GM19452 (cell line): ENCODE data around the gene GRIK3.

ENCODE experiments used
- ATAC-seq: cut with Tn5 transposase; IDR thresholded peaks from one replicate; pipeline ENCODE4 v1.9.1; 2021; ENCODE audit not compliant: unreplicated experiment

The GRIK3 gene

GRCh38 chr1:36881541-36881940 lies 152.8 kb downstream of the GRIK3 start:
- ATAC-seq, result no peak

DNA sequence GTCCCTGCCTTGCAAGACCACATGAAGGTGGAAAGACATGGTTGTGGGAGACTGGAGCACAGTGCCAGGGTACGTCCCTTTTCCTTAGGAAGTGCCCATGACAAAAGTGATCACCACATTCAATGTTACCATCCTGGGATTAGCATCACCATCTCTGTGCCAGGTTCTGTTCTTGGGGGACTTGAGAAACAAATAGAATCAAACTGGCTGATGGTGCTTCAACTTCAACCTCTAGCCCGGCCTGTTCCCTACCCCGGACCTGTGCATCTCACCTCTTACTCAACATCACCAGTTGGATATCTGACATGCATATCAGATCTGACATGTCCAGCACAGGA lies 153.3 kb downstream of the GRIK3 start:
- ATAC-seq, result no peak

DNA sequence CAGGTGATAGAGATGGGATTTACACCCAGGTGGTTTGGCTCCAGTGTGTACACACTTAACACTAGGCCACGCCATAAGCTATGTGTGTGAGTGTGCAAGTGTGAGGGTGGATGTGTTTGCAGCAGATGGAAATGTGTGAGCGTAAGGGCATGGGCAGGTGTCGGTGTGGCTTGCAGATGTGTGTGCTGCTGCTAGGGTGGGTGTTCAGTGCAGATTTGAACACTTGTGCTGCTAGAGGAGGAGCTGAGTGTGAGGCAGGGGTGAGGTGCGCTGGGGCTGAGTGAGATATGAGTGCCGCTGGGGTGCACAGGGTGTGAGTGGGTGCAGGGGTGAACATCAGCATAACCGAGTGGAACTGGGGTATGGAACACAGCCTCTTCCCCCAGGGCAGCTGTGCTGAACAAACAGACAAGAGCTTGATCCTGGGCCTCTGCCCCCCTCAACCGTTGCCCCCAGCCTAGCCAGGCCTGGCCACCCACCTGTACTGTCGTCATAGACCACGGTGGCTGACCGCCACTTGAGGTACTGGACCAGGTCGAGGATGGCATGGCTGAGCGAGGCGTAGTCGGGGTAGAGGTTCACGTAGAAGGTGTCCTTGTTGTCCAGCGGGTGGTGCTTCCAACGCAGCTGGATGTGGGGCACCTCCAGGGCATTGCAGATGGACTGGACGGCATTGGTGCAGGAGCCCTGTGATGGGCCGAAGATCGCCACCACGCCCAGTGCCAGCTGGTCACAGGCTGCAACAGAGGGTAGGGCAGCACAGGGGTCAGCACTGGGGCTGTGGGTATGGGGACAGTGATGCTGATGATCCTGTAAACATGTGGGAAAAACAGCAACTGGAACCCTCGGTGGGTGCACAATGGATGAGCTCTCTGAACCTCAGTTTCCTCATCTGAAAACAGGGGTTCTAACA lies 153.9 kb downstream of the GRIK3 start:
- ATAC-seq, result no peak

- ATAC-seq, result no peak
Measured at GRCh38 chr1:36879613-36880012, 154.7 kb downstream of the GRIK3 start.

DNA sequence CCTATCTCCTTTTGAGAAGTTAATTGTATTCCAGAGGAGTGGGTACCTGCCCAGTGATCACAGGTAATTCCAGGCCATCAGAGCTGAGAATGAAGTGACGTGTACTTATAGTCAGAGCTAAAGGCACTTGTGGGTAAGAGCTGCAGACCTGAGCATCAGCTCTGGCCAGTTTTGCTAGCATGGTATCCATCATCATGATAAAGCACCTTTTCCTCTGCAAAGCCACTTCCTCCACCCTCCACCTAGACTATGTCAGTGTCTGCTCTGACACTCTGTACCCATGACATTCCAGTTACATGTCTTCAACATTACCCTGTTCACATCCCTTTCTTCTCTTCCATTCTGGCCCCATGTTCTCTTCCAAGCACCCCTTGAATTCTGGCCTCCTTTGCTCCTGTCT lies 157.3 kb downstream of the GRIK3 start:
- no peak for ATAC-seq

DNA sequence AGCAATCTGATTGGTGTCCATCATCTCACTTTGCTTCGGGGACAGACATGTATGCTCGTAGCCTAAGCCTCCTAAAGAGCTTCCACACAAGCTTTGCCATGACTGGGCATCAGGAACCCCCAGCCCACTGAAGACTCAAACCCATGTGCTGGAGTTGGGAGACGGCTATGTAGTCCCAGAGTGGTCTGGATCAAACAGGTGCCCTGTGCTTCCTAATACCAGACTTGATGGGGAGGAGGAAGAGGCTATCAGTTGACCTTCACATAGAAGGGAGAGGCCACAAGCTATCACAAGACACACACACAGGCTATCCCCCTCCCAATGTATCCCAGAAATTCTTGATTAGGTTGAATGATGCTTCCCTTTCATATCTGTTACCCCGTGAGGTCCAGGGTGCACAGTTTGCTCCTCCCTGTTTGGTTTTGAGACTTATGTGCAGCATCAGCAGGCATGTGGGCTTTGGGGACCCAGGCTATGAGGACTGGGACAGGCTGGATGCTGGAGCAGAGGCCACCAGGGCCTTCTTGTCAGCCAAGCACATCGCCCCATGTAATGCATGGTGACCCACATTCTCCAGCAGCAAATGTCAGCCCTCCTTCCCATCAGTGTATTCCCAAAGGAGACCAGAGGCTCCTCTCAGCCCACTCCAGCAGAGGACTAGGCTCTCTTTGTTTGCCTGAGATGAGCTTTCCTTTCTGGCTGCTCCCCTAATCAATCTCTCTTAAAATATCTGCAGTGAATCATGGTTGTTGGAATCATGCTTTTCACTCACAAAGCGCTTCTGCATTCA lies 159.8 kb downstream of the GRIK3 start:
- ATAC-seq, result no peak

DNA sequence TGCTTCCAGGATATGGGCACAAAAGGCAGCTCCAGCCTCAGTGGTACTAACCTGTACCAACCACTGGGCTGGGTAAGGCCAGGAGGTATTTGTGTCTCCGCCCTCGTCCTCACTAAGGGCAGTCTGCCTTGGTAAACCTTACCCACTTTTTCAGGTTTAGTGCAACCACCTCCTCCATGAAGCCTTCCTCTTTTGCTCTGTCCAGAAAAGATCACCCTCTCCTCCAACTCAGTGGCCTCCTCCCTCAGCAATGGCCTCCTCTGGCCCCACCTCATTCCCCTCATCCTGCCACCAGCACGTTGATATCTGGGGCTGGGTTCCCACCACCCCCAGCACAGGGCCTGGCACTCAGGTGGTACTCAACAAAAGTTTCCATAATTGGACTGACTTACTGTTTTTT lies 161.5 kb downstream of the GRIK3 start:
- ATAC-seq, result no peak

GRCh38 chr1:36872126-36872754 lies 162.1 kb downstream of the GRIK3 start:
- ATAC-seq, result no peak

DNA sequence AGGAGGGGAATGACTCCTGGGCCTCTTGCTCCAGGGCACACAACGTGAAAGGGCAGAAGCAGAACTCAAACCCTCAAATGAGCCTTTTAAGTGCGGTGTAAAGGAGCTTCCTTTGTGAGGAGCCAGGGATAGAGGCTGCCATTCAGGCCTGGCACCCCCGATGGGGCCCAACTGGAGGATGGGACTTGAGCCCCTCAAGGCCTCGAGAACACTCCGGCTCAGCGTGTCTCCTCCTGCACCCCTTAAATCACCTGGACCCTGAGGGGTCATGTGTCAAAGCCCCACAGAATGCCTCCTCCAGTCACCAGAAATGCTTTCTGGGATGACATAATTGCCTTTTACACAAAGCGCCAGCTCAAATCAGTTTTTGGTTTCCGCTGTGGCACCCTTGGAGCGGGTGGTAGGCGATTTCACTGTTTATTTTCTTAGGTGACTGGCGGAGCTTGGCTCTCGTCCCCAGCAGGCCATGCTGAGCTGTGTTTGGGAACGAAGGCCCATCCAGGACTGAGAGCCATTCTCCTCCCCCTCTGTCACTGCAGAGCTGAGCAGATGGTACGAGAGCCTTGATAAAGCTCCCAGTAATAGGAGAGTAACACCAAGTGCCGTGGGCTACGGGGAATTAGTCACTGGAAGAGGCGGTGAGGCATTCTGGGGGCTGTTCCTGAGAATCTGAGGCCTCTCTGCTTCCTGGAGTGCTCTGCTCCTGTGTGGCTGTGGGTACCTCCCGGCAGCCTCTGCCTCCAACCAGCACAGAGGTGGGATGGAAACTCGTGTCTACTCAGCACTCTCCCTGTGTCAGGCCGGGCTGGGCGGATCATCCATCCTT lies 163.0 kb downstream of the GRIK3 start:
- ATAC-seq, result no peak

GRCh38 chr1:36869826-36870225 lies 164.5 kb downstream of the GRIK3 start:
- no peak for ATAC-seq

DNA sequence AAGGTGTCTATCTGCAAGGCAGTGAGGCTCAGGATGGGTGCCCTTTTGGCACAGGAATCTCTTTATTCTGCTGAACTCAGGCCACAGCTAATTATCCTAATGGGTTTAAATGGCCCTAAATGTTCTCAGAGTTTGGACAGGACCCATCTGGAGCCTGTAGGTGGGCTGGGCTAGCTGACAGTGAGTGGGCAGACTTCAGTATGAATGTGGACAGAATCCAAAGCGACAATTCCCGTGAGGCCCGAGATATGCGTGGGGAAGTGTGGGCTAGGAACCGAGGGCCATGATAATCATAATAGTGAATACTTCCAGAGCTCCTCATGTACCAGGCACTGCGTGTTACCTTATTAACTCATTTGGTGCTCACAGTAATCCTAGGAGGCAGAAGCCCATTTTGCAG lies 165.3 kb downstream of the GRIK3 start:
- no peak for ATAC-seq

GRCh38 chr1:36867575-36867974 lies 166.7 kb downstream of the GRIK3 start:
- no peak for ATAC-seq

GRCh38 chr1:36866169-36866814 lies 168.0 kb downstream of the GRIK3 start:
- ATAC-seq, result no peak

DNA sequence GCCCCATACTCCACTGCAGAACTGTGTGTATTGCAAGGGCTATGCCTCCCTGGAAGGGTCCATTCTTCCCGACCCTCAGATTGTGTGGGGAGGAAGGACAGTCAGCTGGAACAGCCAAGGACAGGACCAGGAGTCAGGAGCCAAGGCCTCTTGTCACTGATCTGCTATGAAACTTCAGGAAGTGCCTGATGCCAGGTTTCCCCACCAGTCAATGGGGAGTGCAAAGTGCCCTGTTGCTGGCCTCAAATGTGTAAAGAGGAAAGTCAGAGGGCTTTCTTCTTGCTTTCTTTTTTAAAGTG lies 168.8 kb downstream of the GRIK3 start:
- ATAC-seq, result no peak

DNA sequence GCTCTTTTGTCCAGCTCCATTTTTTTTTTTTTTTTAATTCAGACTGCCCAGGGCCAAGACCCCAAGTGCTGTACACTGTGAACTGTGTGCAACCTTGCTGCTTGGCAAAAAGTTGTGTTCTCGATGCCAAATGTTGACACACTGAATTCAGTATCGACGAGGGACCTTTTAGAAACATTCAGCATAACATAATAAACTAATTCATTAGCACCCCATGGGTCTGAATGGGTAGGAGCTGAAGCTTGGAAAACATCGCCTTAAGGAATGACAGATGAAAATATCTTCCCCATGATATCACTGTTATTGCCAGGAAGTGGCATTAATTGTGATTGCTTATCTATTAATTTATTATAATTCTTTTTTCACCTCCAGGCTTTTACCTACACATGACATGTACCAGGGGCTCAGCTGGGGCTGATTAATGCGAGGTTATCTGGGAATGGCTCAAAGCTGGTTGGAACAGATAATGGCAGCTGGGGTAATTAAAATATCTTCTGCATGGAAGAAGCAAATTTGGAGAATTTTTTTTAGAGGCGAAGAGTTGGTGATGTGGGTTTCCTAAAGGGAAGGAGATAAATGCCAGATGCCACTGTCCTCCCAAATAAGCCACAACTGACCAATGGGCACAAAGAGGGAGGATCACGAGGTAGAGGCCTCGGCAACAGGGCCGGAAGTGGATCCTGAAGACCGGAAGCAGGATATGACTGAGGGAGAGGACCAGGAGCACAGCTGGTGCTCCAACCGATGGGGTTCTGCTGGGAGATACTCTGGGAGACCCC lies 169.3 kb downstream of the GRIK3 start:
- ATAC-seq, result no peak

GRCh38 chr1:36864182-36864822 lies 170.0 kb downstream of the GRIK3 start:
- no peak for ATAC-seq

DNA sequence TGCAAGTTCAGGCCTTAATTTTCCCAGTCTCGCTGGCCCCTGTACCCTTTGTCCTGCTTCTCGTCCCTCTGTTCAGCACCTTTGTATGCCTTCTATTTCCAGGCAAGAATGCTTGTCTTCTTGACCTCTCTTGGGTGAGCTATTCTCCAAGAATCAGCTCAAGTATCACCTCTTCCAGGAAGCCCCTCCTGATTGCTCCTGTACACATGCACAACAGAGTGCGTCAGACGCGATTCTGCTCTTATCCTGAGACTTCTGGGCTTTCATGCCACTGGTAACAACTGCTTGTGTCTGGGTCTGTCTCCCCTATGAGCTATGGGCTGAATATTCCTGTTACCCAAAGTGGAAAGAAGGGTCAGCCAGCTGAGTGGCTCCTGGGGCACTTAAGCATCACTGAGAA lies 170.8 kb downstream of the GRIK3 start:
- no peak for ATAC-seq

DNA sequence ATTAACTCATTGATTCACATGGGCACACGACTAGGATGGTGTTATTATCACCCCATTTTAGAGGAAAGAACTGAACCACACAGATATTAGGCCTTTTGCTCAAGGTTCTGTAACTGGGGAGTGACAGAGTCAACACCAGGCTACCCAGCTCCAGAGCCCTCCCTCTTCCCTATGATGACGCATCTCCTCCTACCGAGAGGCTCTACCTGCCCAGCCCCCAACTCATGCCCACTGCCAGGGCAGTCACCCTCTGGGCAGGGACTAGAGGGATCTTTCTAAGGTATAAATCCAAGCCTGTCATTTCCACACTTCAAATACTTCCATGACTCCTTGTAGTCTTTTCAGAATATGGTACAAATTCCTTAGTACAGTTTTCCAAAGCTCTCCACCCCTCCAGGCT lies 171.3 kb downstream of the GRIK3 start:
- ATAC-seq, result no peak

GRCh38 chr1:36861375-36861774 lies 172.9 kb downstream of the GRIK3 start:
- ATAC-seq, result no peak
